ENCODE results near the gene ZNF526.

ZNF526 gene, protein sequence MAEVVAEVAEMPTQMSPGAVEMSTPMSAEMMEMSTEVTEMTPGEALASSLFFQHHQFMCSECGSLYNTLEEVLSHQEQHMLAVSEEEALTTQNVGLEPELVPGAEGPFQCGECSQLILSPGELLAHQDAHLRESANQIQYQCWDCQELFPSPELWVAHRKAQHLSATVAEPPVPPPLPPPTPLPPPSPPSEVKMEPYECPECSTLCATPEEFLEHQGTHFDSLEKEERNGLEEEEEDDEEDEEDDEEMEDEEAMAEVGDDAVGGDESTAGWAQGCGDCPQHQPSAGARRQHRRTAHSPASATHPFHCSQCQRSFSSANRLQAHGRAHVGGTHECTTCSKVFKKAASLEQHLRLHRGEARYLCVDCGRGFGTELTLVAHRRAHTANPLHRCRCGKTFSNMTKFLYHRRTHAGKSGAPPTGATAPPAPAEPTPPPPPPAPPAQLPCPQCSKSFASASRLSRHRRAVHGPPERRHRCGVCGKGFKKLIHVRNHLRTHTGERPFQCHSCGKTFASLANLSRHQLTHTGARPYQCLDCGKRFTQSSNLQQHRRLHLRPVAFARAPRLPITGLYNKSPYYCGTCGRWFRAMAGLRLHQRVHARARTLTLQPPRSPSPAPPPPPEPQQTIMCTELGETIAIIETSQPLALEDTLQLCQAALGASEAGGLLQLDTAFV

DNA sequence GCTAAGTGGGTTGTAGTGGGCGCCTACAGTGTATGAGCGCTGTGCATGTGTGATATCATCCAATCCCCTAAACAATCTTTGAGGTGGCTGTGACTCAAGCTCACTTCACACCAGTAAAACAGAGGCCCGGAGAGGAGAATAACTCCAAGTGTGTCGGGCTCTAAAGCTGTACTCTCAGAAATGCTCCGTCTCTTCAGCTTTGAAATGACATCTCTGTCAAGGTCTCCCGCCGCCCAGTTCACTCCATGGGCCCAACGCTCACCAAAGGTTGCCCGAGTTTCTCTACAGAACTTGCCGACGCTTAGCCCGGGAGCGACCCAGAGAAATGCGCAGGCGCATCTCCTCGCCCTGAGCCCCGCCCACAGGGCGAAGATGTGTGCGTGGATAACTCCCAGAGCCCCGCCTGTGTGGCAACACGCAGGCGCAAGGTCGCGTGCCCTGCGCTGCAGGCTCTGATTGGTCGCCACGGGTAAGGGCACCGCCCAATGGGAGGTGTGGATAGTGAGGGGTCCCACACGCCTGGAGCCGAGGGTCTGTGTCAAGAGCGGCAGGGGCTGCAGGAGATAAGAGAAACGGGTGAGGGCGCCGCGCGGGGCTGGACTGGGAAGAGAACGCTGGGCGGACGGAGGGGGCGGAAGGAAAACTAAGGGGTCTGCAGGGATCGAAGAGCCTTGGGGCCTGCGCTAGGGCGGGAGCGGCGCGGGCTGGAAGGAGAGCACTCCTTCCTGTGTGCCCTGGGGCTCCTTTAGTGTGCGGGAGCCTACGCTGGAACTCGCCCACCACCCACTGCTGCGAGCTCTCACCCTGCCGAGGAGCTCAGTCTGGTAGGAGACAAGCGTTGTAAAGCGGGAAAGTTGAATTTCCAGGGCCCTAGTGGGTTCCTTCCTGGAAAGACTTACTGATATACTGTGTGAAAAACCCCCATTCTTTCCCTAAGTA, at the start of gene ZNF526:
TSS of gene ZNF526 (plus strand) at position 501 of the 939 bp plus-strand sequence. CDS start 4,092 bp downstream, outside the sequence.
- Histone ChIP-seq H3K36me3 (ENCODE audit: low read length) (no peaks in the 10 kb centered on the region), H3K9me2 (replicated peaks; ENCODE audit: insufficient read depth, low read length) (no peaks in the 10 kb centered on the region), H2AFZ (ENCODE audit: low read depth, low read length, severe bottlenecking) (peak within 1 kb of the TSS; percentile 55), H3K4me3 (ENCODE audit: insufficient read depth, low read length, poor library complexity, severe bottlenecking) (peak within 1 kb of the TSS; percentile 72), H3K9me3 (ENCODE audit: insufficient read depth, low read length) (no peaks in the 10 kb centered on the region), H3K27me3 (ENCODE audit: low read length) (no peaks in the 10 kb centered on the region), H3K9ac (ENCODE audit: low read length) (peak within 1 kb of the TSS; percentile 82), H3K79me2 (ENCODE audit: insufficient read depth, low read length) (peaks cover 46% of the 10 kb centered on the region), H3K27ac (ENCODE audit: low read depth, low read length) (peak within 1 kb of the TSS; percentile 65), H3K4me2 (ENCODE audit: low read depth, low read length, poor library complexity, severe bottlenecking) (peak within 1 kb of the TSS; percentile 92), H4K20me1 (ENCODE audit: low read depth, low read length) (no peaks in the 10 kb centered on the region), H3F3A (ENCODE audit: insufficient read depth) (no peaks in the 10 kb centered on the region)
- TF ChIP-seq EZH2phosphoT487 (conservative IDR thresholded peaks at IDR 0.05; ENCODE audit: low read length): no peak
- TF ChIP-seq, protein P1, sequence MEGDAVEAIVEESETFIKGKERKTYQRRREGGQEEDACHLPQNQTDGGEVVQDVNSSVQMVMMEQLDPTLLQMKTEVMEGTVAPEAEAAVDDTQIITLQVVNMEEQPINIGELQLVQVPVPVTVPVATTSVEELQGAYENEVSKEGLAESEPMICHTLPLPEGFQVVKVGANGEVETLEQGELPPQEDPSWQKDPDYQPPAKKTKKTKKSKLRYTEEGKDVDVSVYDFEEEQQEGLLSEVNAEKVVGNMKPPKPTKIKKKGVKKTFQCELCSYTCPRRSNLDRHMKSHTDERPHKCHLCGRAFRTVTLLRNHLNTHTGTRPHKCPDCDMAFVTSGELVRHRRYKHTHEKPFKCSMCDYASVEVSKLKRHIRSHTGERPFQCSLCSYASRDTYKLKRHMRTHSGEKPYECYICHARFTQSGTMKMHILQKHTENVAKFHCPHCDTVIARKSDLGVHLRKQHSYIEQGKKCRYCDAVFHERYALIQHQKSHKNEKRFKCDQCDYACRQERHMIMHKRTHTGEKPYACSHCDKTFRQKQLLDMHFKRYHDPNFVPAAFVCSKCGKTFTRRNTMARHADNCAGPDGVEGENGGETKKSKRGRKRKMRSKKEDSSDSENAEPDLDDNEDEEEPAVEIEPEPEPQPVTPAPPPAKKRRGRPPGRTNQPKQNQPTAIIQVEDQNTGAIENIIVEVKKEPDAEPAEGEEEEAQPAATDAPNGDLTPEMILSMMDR (IDR thresholded peaks at IDR 0.05; ENCODE audit: insufficient read depth, low read length, poor library complexity, severe bottlenecking): no peak

DNA sequence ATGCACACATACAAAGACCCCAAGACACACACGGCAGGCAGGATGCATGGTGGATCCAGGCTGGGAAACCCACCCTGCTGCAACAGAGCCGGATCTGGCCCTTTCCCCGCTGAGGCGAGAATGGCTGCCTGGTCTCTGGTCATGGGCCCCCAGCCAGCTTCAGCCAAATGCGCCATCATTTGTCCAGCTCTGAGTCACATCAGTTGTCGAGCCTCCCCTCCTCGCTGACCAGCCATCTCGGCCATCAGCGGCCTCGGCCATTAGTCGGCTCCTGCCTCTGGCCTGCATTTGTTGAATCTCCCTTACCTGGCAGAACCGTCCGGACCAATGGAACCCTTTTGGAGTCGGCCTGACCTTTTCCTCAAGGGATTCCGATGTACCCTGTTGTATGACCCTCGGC, 49.4 kb upstream of the ZNF526 start:
- Histone ChIP-seq H3K27me3 (ENCODE audit: low read length) (no peaks in the 10 kb centered on the region), H3K36me3 (ENCODE audit: low read length) (no peaks in the 10 kb centered on the region), H4K20me1 (ENCODE audit: low read depth, low read length) (no peaks in the 10 kb centered on the region), H3K4me2 (ENCODE audit: low read depth, low read length, poor library complexity, severe bottlenecking) (no peak overlapping the region), H3K9me2 (replicated peaks; ENCODE audit: insufficient read depth, low read length) (no peaks in the 10 kb centered on the region), H3F3A (ENCODE audit: insufficient read depth) (no peaks in the 10 kb centered on the region), H3K9ac (ENCODE audit: low read length) (no peak overlapping the region), H3K9me3 (ENCODE audit: insufficient read depth, low read length) (no peaks in the 10 kb centered on the region), H2AFZ (ENCODE audit: low read depth, low read length, severe bottlenecking) (no peak overlapping the region), H3K27ac (ENCODE audit: low read depth, low read length) (no peak overlapping the region), H3K4me3 (ENCODE audit: insufficient read depth, low read length, poor library complexity, severe bottlenecking) (no peak overlapping the region), H3K79me2 (ENCODE audit: insufficient read depth, low read length) (no peaks in the 10 kb centered on the region)
- TF ChIP-seq, protein P1 (IDR thresholded peaks at IDR 0.05; ENCODE audit: insufficient read depth, low read length, poor library complexity, severe bottlenecking): no peak
- TF ChIP-seq EZH2phosphoT487 (conservative IDR thresholded peaks at IDR 0.05; ENCODE audit: low read length): no peak

DNA sequence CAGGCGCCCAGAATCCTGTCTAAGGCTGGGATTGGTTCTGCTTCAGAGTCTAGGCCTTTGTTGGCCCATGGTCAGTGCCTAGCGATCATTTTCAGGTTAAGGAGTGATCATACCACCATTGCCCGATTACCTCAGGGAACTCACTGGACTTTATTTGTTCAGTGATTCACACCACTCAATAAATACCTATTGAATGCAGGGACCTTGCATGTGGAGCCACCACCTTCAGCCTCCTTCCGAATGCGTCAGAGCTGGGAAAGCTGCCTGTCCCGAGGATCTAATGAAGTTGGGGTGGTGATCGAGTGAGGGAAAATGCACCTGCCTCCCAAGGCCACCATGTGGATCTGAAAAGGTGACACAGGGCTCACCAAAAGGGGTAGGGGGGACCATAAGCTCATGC, 47.9 kb upstream of the ZNF526 start:
- no peak for TF ChIP-seq EZH2phosphoT487 (conservative IDR thresholded peaks at IDR 0.05; ENCODE audit: low read length)
- TF ChIP-seq, protein P1 (IDR thresholded peaks at IDR 0.05; ENCODE audit: insufficient read depth, low read length, poor library complexity, severe bottlenecking): no peak
- Histone ChIP-seq H3K79me2 (ENCODE audit: insufficient read depth, low read length) (no peaks in the 10 kb centered on the region), H2AFZ (ENCODE audit: low read depth, low read length, severe bottlenecking) (no peak overlapping the region), H3K9ac (ENCODE audit: low read length) (no peak overlapping the region), H3K27ac (ENCODE audit: low read depth, low read length) (no peak overlapping the region), H3F3A (ENCODE audit: insufficient read depth) (no peaks in the 10 kb centered on the region), H3K4me3 (ENCODE audit: insufficient read depth, low read length, poor library complexity, severe bottlenecking) (no peak overlapping the region), H4K20me1 (ENCODE audit: low read depth, low read length) (no peaks in the 10 kb centered on the region), H3K9me2 (replicated peaks; ENCODE audit: insufficient read depth, low read length) (no peaks in the 10 kb centered on the region), H3K9me3 (ENCODE audit: insufficient read depth, low read length) (no peaks in the 10 kb centered on the region), H3K4me2 (ENCODE audit: low read depth, low read length, poor library complexity, severe bottlenecking) (no peak overlapping the region), H3K36me3 (ENCODE audit: low read length) (no peaks in the 10 kb centered on the region), H3K27me3 (ENCODE audit: low read length) (no peaks in the 10 kb centered on the region)

Measured in SU-DHL-6 (cell line).